GM18870 (cell line): ENCODE results near the gene CTTNBP2.

ENCODE experiments used
- ATAC-seq: cut with Tn5 transposase; IDR thresholded peaks from one replicate; pipeline ENCODE4 v1.9.1; 2021; ENCODE audit warnings: moderate library complexity; ENCODE audit not compliant: unreplicated experiment

CTTNBP2 gene

GRCh38 chr7:117666031-117666430 is 207.2 kb downstream of the CTTNBP2 start:
- no peak for ATAC-seq

- no peak for ATAC-seq
Observed at GRCh38 chr7:117665368-117665767, 207.9 kb downstream of the CTTNBP2 start.

GRCh38 chr7:117664047-117664446 is 209.2 kb downstream of the CTTNBP2 start:
- ATAC-seq: no peak

GRCh38 chr7:117661328-117661727 is 211.9 kb downstream of the CTTNBP2 start:
- ATAC-seq: no peak
